Right lobe of liver (tissue), 6 donors: ENCODE data around the gene SEMA6C. TPM values are rescaled to one million over a fixed set of nuclear protein-coding genes. Genes with fewer than 3 reads are reported as not detected.
A peak's percentile ranks its signal among the peaks of the same experiment; 100 is the strongest.

Source experiments
- ATAC-seq, 4 donors: fragments of 200-7000 bp; cut with Tn5 transposase; one replicate each; pipeline ENCODE4 v1.9.1; 2020; ENCODE audit warnings: mild to moderate bottlenecking in 4 of 4, moderate library complexity in 4 of 4
- DNase-seq, 3 donors: peaks; one replicate each; pipeline ENCODE4 v3.0.0-alpha.2; 2020
- H3K27ac ChIP-seq, 3 donors: fragments of 200-600 bp; one replicate each; pipeline ENCODE4 v1.8.0; 2022
- H3K27me3 ChIP-seq, 2 donors: fragments of 200-600 bp; one replicate each; pipeline ENCODE4 v1.8.0; 2022
- H3K36me3 ChIP-seq, 4 donors: fragments of 200-600 bp; sonication (generic) in 1 of 4; one replicate each; pipeline versions ENCODE4 v1.5.1 to v1.8.0; 2017 to 2022; ENCODE audit warnings: control low read depth in 1 of 4
- H3K4me1 ChIP-seq, 4 donors: fragments of 200-600 bp; sonication (generic) in 1 of 4; one replicate each; pipeline versions ENCODE4 v1.5.1 to v1.8.0; 2017 to 2022; ENCODE audit warnings: control low read depth in 1 of 4
- H3K4me3 ChIP-seq, 3 donors: fragments of 200-600 bp; one replicate each; pipeline ENCODE4 v1.8.0; 2022
- H3K9me3 ChIP-seq, 4 donors: fragments of 200-600 bp; sonication (generic) in 1 of 4; one replicate each; pipeline versions ENCODE4 v1.5.1 to v1.8.0; 2017 to 2022; ENCODE audit warnings: control low read depth in 1 of 4
- CTCF ChIP-seq, 4 donors: fragments of 200-600 bp in 3 of 4; fragments of 450-650 bp in 1 of 4; IDR thresholded peaks; one replicate each; pipeline versions ENCODE4 v1.5.1 to v1.8.0; 2016 to 2022; ENCODE audit warnings: antibody characterized with exemption in 4 of 4, mild to moderate bottlenecking in 2 of 4
- POLR2A ChIP-seq: fragments of 450-650 bp; IDR thresholded peaks from one replicate; pipeline ENCODE4 v1.6.1; 2017; ENCODE audit warnings: antibody characterized with exemption, mild to moderate bottlenecking
- WGBS: methylation state at CpG from one replicate; pipeline ENCODE4 v1.1.6; 2018; ENCODE audit warnings: low coverage, low lambda C conversion rate; ENCODE audit not compliant: insufficient coverage; ENCODE audit errors: missing lambda C conversion rate; 5-methylcytosine and 5-hydroxymethylcytosine counted together
- intact Hi-C, 2 donors: fragments of 100-400 bp; cut with DNase I; formaldehyde crosslinking; loops; one replicate each; pipeline versions ENCODE4 v1.11.2 to v1.14.1; 2022
- total RNA-seq, 6 experiments: library from RNA; depleted of rRNA in 2 of 6; stranded (reverse); fragments of >200 nt in 2 of 6; fragmentation: NEBNext Ultra II Directional in 3 of 6; extraction: Animal tissue kit (Norgen Biotek cat#: 25700) in 3 of 6; gene quantifications; one replicate each; pipeline versions ENCODE4 v1.1.0 to v1.2.4, GENCODE V29; 2016 to 2023
- donor health status: DM: no; HTN: yes; CAD: no.
- donor health status: DM: no; HTN: no; CAD: no.
- donor health status: DM: no; HTN: no; CAD: no.
- donor health status: DM: no; HTN: yes; CAD: no.
- donor health status: DM: no; HTN: yes; CAD: no.

Gene SEMA6C
- total RNA-seq, 6 experiments from 2014 or later: 0.87 to 8.3 (median 4.1) TPM

DNA sequence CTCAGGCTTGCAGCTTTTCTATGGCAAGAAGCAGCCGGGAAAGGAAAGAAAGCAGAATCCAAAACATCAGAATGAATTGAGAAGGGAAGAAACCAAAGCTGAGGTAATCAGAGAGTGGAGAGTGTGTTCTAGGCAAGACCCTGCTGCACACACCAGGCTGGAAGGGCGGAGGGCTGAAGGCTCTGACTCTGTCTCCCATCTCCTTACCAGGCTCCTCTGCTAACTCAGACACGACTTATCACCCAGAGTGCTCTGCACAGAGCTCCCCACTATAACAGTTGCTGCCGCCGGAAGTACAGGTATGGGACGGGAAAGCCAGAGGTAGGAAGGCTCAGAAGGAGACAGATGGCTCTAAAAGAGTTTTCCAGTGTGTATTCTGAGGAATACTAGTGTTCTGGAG lies 20.7 kb upstream of the SEMA6C start:
- Histone ChIP-seq H3K4me1 (peaks cover 0 to 15% (median 7%) of the 10 kb centered on the region in 4 donors), H3K36me3 (peaks cover 0 to 15% (median 4%) of the 10 kb centered on the region in 4 donors), H3K9me3 (no peaks in the 10 kb centered on the region), H3K27ac (no peak overlapping the region), H3K27me3 (no peaks in the 10 kb centered on the region), H3K4me3 (peak overlapping the region in 1 of 3 donors; percentile 51)
- ATAC-seq: no peak
- intact Hi-C loops: no loop called here
- DNase-seq: no peak
- no peak for TF ChIP-seq CTCF (IDR thresholded peaks at IDR 0.05)
- no peak for TF ChIP-seq POLR2A
- 96% methylated on average over 4 of the region's 6 CpGs for WGBS

- Histone ChIP-seq H3K4me1 (peaks cover 0 to 15% (median 7%) of the 10 kb centered on the region in 4 donors), H3K9me3 (no peaks in the 10 kb centered on the region), H3K27ac (no peak overlapping the region), H3K36me3 (peaks cover 0 to 21% (median 4%) of the 10 kb centered on the region in 4 donors), H3K4me3 (peak overlapping the region; percentile 51 to 72 (median 70)), H3K27me3 (no peaks in the 10 kb centered on the region)
- intact Hi-C loops: no loop called here
- 3% methylated on average over 15 of the region's 15 CpGs for WGBS
- DNase-seq (no peak), ATAC-seq (no peak)
- TF ChIP-seq POLR2A (no peak), CTCF (IDR thresholded peaks at IDR 0.05) (no peak)
These were observed 20.1 kb upstream of the SEMA6C start for GRCh38 chr1:151166505-151166956.

- under 1% methylated on average over 35 of the region's 38 CpGs for WGBS
- Histone ChIP-seq H3K4me1 (peaks cover 0 to 15% (median 7%) of the 10 kb centered on the region in 4 donors), H3K36me3 (peaks cover 0 to 26% (median 7%) of the 10 kb centered on the region in 4 donors), H3K27me3 (no peaks in the 10 kb centered on the region), H3K9me3 (no peaks in the 10 kb centered on the region), H3K27ac (peak within 1 kb of the TSS; percentile 35 to 76 (median 63)), H3K4me3 (peak within 1 kb of the TSS; percentile 51 to 72 (median 70))
- DNase-seq (peak; percentile 94 to 98 (median 98)), ATAC-seq (peak; percentile 93 to 94 (median 94))
- intact Hi-C loops: no loop called here
- TF ChIP-seq POLR2A (peak; percentile 20), CTCF (IDR thresholded peaks at IDR 0.05) (peak in 1 of 4 donors; percentile 28)
These were observed 19.5 kb upstream of the SEMA6C start, which contains the start of the genes LYSMD1 and SCNM1 for GRCh38 chr1:151165738-151166504. LYSMD1 (minus strand) TSS chr1:151165902; CDS start chr1:151165258, 644 bp downstream. SCNM1 (plus strand) TSS chr1:151166144; CDS start chr1:151166153, 9 bp downstream.

- peaks cover 0 to 15% (median 7%) of the 10 kb centered on the region in 4 donors for H3K4me1 ChIP-seq
- H3K36me3 ChIP-seq: peaks cover 0 to 32% (median 11%) of the 10 kb centered on the region in 4 donors
- no peaks in the 10 kb centered on the region for H3K9me3 ChIP-seq
- intact Hi-C loops: no loop called here
- peak overlapping the region; percentile 35 to 76 (median 63) for H3K27ac ChIP-seq
- DNase-seq (peak in 1 of 3 donors; percentile 64), ATAC-seq (peak; percentile 30 to 53 (median 45))
- H3K4me3 ChIP-seq: peak overlapping the region; percentile 51 to 72 (median 70)
- 4% methylated on average over 11 of the region's 15 CpGs for WGBS
- H3K27me3 ChIP-seq: no peaks in the 10 kb centered on the region
- TF ChIP-seq POLR2A: no peak
- TF ChIP-seq CTCF (IDR thresholded peaks at IDR 0.05): no peak
These were observed 18.9 kb upstream of the SEMA6C start for GRCh38 chr1:151165281-151165737.
